HK-2 (cell line): ENCODE results near the gene MYL7.
"Not testable (repeated sequence)": the region's sequence is repeated elsewhere in the genome, so short reads cannot be mapped to it uniquely, and the experiment has no call there.

ENCODE experiments used
- DNase-seq: peaks from one replicate; pipeline ENCODE4 v3.0.0-alpha.2; 2018; ENCODE audit not compliant: unreplicated experiment

MYL7 gene

DNA sequence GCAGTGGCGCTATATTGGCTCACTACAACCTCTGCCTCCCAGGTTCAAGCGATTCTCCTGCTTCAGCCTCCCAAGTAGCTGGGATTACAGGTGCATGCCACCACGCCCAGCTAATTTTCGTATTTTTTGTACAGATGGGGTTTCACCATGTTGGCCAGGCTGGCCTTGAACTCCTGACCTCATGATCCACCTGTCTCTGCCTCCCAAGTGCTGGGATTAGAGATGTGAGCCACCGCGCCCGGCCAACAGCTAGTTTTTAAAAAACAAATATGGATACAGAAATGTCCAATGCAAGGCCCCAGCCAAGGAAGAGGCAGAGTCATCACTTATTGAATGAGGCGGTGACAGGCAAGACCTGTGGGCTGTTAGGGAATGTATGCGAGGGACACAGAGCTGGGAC lies 30.8 kb upstream of the MYL7 start:
- DNase-seq, result not testable (repeated sequence)

DNA sequence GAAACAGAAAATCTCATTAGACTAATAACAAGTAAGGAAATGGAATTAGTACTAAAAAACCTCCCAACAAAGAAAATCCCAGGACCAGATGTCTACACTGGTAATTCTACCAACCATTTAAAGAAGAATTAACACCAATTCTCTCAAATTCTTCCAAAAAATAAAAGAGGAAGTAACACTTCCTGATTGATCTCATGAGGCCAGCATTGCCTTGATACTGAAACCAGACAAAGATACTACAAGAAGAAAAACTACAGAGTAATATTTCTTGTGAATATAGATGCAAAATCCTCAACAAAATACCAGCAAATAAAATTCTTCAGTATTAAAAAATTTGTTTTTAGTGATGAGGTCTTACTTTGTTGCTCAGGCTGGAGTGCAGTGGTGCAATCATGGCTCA lies 26.8 kb upstream of the MYL7 start:
- no peak for DNase-seq

DNA sequence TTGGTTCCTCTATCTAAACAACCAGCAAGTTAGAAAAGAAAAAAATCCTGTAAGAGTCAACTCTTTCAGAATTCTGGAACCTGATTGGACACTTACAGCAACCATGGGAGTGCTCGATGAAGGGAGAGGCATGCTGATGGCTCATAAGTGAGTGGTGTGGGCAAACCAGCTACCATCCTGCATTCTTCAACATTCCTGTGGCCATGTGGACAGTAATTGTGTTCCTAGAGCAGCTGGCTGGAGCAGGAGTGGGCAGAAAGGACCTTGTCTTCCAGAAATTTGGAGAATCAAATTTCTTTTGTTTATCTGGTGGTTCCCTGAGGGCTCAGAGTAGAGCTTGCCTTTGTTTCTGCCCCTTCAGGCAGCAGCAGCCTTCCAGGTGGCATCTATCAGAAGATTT lies 22.5 kb upstream of the MYL7 start:
- peak; percentile 62 for DNase-seq

DNA sequence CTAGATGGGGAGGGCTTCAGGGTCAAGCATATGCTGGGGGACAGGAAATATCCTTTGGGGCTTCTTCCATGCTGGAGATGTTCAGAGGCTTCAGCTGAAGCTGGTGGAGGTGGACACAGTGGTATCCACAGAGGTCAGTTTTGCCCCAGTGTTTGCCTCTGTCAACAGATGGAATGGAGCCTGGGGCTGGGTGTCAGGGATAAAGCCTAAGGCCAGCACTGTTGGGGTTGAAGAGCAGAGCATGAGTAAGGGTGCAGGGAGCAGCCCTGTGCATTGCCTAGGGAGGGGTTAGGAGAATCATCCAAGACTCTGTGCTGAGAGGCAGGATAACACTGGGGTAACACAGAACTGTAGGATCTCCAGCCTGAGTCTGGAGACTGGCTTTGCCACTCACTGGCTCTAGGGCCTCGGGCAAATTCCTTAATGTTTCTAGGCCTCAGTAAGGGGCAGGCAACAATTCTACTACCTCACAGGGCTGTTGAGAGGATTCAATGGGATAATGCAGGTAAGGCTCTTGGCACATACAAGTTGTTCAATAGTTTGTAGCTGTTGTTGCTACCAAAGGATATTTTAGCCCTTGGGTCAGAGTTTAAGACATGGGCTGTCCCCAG lies 21.8 kb upstream of the MYL7 start:
- no peak for DNase-seq

DNA sequence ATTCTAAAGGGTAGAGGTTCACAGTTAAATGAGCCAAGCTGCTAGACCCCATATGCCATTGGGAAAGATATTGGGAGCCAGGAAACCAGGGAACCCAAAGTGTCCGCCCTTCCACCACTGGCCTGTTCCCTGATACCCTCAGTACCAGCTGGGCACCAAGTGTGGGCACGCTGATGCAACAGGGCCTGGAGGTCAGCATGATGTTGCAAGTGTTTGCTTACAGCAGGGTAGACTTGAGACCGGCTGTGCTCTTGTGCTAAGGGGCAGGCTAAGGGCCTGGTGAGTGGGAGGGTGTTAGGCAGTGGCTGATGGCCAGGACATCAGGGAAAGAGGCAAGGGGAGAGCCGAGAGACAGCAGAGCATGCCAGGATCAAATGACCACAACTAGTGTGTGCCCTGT lies 21.0 kb upstream of the MYL7 start:
- no peak for DNase-seq

DNA sequence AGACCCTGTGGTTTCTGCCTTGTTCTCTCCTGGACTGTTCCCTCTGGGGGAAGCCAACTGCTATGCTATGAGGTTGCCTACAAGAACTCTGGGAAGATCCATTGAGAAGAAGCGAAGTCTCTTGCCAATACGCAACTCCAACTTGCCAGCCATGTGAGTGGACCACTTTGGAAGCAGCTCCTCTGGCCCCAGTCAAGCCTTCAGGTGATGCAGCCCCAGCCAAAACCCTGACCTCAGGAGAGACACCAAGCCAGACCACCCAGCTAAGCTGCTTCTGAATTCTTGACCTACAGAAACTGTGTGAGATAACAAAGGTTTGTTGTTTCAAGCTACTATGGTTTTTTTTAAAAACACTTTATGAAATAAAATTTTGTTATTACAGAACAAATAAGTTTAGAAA lies 20.2 kb upstream of the MYL7 start:
- no peak for DNase-seq

DNA sequence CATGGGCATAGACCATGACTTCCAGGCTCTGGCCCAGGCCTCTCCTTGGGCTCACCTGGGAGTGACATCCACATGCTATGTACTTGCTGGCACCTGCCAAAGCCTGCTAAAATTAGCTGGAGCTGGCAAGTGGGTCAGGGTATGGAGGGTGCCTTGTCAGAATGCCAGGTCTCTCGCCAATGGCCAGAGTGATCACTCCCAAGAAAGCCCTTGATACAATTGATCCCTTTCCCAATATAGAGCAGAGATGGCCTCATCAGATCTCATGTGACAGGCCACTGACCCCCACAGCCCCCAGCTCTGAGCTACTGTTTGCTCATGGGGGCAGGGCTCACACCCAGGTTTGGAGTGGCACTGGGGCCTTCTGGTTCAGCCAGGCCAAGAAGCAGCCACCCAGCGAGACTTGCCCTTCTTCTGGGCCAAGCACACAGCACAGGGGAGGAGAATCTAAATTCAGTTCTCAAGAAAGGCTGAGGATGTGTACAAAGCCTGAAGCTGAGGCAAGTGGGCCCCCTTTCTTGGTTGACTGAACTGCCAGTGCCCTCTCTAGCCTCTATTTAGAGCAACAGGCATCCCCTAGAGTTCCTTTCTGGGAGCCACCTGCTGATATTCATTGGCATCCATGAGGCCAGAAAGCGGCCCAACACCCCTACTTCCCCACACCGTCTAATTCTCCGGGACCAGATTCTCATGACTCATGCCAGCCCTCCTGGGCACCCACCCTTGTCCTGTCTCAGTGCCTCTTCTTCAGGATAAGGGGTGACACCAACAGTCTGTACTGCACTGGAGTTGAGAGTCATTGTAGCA lies 18.9 kb upstream of the MYL7 start:
- no peak for DNase-seq

DNA sequence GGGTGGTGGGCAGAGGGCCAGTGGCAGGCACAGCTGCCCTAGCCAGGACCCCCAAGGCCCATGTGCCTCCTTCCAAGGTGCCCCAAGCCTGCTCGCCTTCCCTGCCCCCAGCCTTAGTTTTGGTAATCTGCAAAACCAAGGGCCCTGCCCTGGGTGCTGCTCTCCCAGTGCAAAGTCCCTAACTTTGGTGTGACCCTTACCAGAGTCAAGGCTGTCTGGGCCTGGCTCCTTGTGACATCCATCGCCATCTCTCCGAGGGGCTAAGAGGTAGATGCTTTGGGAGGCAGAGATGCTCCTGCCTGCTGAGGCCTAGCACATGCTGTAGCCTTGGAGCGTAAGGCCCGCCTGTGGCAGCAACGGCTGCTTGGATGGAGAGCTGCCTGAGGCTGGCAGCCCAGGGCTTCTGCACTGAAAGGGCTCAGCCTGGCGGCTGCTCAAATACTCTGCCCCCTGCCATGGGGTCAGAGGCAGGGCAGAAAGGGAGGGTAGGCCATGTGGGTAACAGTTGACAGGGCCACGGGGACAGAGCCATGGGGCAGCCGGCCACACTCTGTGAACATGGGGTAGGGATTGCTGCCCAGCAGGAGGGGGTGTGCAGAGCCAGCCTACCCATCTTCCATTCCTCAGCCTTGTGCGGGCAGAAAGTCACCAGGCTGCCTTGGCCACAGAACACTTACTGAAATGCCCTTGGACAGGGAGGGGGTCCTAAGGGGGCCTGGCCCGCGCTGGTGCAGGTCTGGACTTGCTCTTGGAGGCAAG lies 17.9 kb upstream of the MYL7 start:
- no peak for DNase-seq

DNA sequence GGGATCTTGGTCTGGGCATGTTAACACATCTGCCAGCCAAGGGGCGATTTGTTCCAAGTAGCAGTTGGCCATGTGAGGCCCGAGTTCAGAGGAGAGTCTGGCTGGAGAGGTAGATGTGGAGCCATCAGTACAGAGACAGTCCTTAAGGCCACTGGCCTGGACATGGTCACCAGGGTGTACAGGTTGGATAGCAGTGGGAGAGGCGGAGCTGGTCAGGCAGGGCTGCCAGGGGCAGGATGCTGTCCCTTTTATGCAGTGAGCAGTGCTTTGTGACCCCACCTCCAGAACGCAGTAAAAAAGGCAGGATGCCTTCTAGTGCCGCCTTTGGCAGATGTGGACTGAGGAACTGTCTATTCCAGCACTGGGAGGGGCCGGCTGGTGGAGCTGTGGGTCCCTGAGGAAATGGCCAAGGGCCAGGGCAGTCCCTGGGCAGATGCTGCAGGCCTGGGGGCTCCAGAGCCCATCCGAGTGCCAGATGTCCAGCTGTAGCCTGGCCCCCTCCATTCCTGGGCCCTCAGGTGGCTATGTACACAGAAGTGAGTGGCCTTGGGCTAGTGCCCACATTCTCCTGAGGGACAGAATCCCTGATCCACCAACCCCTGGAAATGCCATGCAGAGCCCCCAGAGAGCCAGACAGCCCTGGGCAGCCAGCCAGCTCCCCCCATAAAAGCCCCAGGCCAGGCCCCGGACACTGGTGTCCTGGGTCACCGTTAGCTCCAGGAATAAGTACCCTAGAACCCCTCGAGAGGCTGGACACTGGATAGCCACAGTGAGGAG lies 17.2 kb upstream of the MYL7 start:
- DNase-seq, result no peak

DNA sequence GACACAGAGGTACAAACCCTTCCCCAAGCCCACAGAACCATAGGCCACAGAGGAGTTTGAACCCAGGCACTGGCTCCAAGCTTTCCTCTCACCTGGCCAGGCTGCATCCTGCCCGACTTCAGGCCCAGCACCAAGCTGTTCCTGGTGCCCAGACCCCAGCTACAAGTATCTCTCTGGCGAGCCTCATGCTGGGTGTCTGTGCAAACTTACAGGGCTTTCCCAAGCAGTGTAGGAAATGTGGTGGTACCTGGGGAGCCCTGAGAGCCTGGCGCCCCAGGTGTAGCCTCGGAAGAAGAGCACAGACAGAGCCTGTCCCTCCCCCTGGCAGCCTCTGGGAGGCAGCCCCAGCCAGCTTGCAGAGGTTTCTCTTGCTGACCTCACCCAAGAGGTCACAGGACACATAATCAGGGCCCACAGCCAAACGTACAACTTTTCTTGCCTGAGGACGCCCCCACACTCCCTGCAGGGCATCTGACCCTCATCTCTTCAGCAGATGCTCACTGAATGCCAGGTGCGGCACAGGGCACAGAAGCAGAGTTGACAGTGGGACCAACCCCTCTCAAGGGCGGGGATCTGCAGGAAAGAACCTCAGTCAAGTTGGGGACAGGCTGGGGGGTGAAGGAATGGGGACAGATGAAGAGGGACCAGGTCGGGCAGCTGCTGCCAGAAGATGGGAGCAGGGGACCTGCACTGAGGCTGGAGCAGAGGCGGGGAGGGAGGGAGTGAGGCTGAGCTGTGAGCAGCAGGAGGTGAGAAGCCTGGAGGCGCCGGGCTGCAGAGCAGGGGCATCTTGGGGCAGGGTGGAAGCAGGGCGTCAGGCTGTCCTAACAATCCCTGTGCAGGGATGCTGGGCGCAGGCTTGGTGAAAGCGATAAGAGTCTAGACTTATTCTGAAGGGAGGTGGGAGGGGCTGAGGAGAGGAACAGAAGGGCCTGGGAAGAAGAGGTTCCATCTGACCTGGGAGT lies 16.3 kb upstream of the MYL7 start:
- DNase-seq, result no peak

DNA sequence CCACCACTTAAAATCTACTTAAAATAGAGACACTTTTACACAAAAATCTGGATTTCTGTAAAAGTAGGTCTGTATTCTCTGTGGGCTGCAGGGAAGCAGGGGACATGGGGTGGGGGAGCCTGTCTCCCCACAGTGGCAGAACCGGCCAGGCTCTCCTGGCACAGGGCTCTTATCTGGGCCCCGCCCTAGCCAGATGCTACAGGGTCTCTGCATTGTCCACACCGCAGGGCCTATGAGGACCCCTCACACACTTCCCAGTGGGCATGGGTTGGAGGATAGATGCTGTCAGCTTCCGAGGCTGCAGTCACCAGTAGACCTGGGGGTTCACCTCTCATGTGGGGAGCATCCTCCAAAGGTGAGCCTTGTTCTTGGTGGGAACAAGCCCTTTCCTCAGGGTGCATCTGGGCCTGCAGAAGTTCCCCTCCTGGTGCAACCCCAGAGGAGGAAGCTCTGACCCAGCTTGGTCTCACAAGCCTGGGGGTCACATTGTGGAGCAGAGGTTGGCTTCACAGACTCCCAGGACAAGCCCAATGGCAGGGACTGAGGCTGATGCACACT lies 15.4 kb upstream of the MYL7 start:
- DNase-seq, result no peak

DNA sequence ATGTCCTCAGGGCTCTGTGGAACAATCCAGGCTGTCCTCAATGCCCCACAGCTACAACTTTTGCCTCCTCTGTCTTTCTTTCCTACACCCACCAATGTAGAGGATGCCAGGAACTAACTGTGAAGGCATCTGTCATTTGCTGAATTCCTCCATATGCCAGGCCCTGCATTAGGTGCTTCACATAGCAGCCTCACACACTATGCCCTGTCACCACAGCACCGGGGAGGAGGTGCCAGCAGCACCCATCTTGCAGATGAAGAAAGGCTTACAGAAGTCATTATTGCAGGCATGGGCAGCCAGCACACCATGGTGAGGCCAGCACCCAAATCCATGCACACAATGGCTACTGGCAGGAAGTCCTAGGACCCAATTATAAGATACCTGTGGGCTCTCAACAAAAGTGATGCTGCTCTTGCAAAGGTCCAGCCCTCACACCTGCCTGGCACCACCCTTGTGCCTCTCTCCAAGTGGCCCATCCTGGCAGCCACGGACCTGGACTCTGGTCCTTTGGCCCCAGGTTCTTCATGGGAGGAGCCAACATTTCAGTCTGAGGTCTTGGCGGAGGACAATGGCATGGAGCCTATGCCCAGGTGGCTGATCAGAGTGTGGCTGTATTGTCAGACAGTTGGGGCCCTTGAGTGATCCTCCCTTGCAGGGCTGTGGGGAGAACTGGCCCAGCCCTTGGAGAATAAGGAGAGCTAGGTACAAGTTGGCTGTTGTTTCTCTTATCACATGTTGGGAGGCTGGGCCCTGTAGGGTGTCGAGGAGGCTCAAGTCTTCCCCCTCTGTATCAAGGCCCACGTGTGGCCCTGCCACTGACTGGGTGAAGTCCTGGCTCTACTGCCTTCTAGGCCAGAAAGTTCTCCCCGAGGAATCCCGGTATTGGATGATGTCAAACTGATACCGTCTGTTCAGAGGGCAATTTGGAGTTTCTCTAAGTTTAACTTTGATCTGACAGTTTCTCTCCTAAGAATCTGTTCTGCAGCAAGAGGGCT lies 14.4 kb upstream of the MYL7 start:
- DNase-seq, result no peak

DNA sequence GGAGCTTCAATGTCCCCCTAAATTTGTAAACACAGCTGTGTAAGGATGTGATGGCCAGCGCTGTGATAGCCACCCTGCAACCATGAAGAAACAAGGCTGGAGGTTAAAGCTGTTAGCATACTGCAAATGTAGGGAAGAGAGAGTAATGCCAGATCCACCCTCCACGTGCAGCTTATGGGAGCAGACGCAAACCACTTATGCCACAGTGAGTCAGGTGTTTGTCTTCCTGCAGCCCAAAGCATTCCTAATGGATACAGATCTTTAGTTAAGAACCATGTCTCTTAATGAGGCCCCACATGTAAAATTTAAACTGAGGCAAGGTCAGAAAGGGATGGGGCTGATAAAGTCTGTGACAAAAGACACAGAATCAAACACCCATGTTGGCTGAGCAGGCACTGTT lies 13.6 kb upstream of the MYL7 start:
- DNase-seq, result no peak

DNA sequence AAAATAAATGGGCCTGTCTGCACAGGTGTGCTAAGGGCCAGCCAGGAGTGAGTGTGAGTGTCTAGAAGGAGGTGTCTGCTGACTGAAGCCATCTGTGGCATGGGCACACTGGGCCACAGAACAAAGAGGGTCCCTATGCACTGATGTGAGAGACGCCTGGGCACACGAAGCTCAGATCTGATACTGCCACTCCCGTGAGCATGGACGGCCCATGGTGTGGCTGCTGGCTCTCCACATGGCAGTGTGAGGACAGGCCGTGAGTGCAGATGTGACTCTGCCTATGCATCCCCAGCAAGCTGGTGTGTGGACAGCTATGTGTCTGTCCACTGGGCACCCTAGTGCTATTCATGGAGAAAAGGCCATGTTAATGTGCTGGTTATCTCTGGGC lies 12.8 kb upstream of the MYL7 start:
- DNase-seq, result no peak

DNA sequence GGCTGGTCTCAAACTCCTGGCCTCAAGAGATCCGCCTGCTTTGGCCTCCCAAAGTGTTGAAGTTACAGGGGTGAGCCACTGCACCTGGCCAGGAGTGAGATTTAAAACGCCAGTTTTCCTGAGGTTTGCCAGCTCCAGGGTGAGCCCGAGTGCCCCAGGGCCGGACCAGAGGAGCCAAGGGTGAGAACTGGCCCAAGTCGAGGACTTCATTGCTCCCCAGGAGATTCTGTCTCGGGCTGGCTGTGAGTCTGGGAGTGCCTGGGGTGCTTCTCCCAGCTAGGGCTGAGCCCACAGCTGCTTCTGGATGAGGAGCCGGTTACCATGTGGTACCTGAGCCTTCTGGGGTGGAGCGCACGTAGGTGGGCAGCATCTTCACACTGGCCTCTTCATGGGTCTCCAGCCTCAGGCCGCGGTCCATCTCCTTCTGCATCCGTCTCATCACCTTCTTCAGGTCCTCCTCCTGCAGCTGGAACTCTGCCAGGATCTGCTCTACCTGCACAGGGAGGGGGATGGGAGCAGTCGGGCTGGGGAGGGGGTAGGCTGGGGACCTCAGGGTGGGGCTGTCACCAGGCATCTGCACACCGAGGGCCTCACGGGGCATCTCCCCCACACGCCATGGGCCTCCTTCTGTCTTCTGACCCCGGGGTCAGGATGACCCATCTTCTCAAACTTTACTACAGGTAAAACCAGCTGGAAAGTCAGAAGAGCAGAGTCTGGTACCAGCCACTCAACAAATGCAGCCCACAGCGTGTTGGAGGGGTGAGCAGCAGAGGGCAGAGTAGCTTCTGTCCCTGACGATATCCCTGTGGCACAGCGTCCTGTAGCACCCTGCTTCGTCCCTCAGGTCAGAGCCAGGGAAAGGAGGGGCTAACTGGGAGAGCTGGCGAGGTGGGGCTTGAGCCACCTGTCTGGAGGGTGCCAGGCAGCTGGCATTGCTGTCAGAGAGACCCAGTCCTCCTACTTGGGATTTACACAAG lies 12.1 kb upstream of the MYL7 start:
- no peak for DNase-seq

DNA sequence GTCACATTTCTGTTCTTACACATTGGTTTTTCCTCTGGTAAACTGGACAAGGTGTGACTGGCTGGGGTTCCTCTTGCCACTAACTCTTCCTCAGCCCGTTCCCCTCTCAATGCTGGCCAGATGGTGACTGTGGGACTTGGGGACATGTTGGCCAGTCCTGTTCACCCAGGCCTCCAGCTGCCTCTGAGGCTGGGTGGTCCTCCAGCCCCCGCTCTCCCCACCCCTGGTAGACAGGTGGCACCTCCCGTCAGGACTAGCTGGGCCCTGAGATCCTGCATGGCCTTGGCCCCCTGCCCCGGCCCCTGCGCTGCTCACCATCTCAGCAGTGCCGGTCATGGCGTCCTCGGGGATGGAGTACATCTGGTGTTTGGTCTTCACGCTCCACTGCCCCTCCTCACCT lies 10.8 kb upstream of the MYL7 start:
- DNase-seq, result no peak

DNA sequence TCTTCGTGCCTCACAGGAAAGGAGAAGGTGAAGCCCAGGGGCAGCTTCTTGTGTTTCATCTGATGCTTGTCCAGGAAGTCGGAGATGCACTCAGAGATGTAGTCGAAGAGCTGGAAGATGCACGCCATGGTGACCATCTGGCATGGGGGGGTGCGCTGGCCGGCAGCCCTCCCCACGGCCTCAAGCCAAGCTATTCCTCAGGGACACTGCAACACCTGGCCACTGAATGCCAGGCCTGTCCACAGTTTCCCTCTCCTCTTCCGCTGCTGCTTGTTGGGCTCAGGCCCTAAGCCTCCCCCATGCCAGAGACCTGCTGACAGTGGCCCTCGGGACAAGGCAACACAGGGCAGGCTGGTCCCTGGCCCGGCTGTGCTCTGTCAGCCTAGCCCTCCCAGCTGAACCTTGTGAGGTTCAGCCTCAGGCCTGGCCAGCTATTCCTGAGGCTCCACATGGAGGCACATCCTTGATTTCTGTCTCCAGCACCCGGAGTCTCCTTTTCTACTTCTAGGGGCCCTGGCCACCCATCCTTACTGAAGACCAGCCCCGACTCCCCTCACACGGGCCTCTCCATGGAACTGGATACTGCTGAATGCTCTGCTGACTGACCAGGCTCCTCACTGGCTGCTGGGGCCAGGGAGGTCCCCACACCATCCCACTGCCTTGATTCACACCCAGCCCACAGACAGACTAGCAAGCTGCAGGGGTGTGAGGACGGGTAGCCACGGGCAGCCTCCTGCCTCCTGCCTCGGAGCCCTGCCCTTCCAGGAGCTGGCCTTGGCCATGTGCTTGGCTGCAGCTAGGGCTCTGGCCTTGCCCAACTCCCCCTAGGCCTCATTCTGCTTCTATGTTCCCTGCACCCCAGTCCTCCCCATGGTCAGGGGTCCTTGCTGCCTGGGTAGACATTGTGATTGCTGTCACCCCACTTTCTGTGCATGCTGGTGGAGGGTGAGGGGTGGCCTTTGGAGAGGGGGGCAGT lies 10.1 kb upstream of the MYL7 start:
- no peak for DNase-seq
